Measurements from ENCODE around the gene TSPAN5. TPM values are rescaled to one million over a fixed set of nuclear protein-coding genes. Genes with fewer than 3 reads are reported as not detected.

TSPAN5 gene
- total RNA-seq, 1 donor from 2014 or later = 14.7 TPM

DNA sequence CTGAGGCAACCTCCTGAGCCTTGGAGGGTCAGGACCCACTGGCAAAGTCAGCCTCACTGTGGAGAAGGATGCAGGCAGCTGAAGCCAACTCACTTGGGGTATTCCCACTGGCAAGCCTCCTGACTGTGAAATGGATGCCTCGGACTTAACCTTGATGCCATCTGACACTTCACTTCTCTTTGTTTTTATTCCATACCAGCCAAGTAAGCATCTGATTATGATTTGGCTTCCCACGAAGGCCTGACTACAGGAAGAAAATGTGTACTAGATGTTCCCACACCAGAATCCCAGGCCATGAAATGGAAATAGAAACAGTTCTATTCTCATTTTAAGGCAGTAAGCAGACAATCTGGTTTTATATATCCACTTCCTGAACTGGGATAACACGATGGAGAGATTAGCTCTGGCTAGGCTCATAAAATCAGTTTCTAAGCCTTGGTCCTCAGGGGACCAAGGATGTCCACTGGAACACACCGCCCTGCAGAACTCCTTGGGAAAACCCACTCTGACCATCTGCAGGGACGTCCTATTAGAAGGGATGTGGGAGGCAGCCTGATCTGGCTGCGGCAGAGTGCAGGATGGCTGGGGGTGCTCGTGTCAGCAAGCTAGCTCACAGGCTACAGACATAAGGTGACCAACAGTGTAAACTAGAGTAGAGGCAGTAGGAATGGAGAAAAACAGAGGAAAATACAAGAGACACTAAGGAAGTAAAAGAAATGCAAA, 89.3 kb downstream of the TSPAN5 start:
- DNase-seq (ENCODE audit: low spot score in 2 of 2, unreplicated experiment in 2 of 2) = no peak
- peaks cover 21% of the 10 kb centered on the region for H3K4me1 Mint-ChIP-seq
- no peak overlapping the region for H3K4me3 Mint-ChIP-seq
- H3K27me3 Mint-ChIP-seq (ENCODE audit: low read depth) = no peaks in the 10 kb centered on the region
- H3K36me3 Mint-ChIP-seq = no peaks in the 10 kb centered on the region
- H3K9me3 Mint-ChIP-seq = no peaks in the 10 kb centered on the region
- TF ChIP-seq, protein P1, sequence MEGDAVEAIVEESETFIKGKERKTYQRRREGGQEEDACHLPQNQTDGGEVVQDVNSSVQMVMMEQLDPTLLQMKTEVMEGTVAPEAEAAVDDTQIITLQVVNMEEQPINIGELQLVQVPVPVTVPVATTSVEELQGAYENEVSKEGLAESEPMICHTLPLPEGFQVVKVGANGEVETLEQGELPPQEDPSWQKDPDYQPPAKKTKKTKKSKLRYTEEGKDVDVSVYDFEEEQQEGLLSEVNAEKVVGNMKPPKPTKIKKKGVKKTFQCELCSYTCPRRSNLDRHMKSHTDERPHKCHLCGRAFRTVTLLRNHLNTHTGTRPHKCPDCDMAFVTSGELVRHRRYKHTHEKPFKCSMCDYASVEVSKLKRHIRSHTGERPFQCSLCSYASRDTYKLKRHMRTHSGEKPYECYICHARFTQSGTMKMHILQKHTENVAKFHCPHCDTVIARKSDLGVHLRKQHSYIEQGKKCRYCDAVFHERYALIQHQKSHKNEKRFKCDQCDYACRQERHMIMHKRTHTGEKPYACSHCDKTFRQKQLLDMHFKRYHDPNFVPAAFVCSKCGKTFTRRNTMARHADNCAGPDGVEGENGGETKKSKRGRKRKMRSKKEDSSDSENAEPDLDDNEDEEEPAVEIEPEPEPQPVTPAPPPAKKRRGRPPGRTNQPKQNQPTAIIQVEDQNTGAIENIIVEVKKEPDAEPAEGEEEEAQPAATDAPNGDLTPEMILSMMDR (IDR thresholded peaks at IDR 0.05; ENCODE audit: unreplicated experiment) = no peak
- H3K27ac Mint-ChIP-seq = peak overlapping the region; percentile 80

- Mint-ChIP-seq H3K27me3 (ENCODE audit: low read depth) (no peaks in the 10 kb centered on the region), H3K27ac (no peak overlapping the region), H3K4me1 (peaks cover 21% of the 10 kb centered on the region), H3K9me3 (no peaks in the 10 kb centered on the region), H3K4me3 (no peak overlapping the region), H3K36me3 (no peaks in the 10 kb centered on the region)
- no peak for DNase-seq (ENCODE audit: low spot score in 2 of 2, unreplicated experiment in 2 of 2)
- TF ChIP-seq, protein P1 (IDR thresholded peaks at IDR 0.05; ENCODE audit: unreplicated experiment) = no peak
Measured at GRCh38 chr4:98567611-98568010, 90.8 kb downstream of the TSPAN5 start.

DNA sequence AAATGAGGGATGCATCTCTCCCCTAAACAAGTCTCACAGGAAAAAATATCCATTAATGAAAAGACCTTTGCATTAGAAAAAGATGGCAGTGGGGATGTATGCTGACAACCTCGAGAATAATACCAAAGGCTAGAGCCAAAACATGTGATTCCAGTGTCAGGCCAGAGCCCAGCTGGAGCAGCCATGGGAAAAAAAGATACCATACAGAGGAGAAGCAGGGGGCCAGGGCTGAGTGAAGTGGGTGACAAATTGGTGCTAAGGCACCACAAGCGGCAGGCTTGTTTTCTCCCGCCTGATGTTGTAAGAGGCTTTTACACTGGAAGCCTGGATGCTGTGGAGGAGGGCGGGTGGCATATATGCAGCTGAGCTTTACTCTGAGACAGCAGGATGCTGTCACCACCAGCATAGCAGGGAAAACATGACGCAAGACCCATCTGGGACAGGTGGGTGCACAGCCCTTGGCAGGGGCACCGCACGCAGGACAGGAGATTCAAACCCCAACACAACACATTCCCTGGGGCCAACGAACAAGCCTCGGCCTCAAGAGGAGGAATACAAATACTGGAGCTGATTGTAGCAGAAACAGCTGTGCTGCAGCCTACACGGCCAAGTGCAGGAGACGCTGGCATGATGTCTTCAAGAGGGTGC, 91.9 kb downstream of the TSPAN5 start:
- no peak for DNase-seq (ENCODE audit: low spot score in 2 of 2, unreplicated experiment in 2 of 2)
- TF ChIP-seq, protein P1 (IDR thresholded peaks at IDR 0.05; ENCODE audit: unreplicated experiment) = no peak
- H3K27me3 Mint-ChIP-seq (ENCODE audit: low read depth) = no peaks in the 10 kb centered on the region
- no peaks in the 10 kb centered on the region for H3K36me3 Mint-ChIP-seq
- peak overlapping the region; percentile 44 for H3K27ac Mint-ChIP-seq
- peaks cover 2% of the 10 kb centered on the region for H3K9me3 Mint-ChIP-seq
- no peak overlapping the region for H3K4me3 Mint-ChIP-seq
- peaks cover 21% of the 10 kb centered on the region for H3K4me1 Mint-ChIP-seq

DNA sequence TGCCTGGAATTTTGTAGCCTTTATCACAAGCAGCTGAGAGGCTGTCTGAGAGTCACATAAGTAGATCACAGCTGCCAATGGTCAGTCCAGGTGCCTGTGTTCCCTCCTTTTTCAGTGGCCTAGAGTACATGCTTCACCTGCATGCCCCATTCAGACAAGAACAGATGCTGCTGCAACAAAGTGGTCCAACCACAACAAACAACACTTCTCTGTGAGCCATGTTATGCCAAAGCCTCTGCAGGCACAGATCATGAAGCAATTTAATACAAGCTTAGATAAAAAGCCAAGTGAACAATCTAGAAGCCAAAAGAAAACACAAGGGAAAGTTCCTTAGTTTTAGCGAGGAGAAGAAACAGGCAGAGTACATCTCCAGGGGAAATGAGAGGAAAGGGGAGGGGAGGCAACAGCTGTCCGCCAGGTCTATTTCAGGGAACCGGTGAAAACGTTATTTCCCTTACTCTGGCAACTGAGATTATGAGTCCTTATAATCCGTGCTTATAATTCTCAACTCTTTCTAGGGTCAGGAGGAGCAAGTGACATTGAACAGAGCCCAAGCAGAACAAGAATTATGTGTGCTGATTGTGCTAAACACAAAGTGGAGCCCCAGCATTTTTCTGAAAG, 92.6 kb downstream of the TSPAN5 start:
- Mint-ChIP-seq H3K36me3 (no peaks in the 10 kb centered on the region), H3K27me3 (ENCODE audit: low read depth) (no peaks in the 10 kb centered on the region), H3K9me3 (peaks cover 4% of the 10 kb centered on the region), H3K4me3 (no peak overlapping the region), H3K4me1 (peaks cover 21% of the 10 kb centered on the region), H3K27ac (peak overlapping the region; percentile 2)
- TF ChIP-seq, protein P1 (IDR thresholded peaks at IDR 0.05; ENCODE audit: unreplicated experiment) = no peak
- no peak for DNase-seq (ENCODE audit: low spot score in 2 of 2, unreplicated experiment in 2 of 2)

- no peaks in the 10 kb centered on the region for H3K36me3 Mint-ChIP-seq
- TF ChIP-seq, protein P1 (IDR thresholded peaks at IDR 0.05; ENCODE audit: unreplicated experiment) = no peak
- H3K4me3 Mint-ChIP-seq = no peak overlapping the region
- DNase-seq (ENCODE audit: low spot score in 2 of 2, unreplicated experiment in 2 of 2) = no peak
- no peak overlapping the region for H3K27ac Mint-ChIP-seq
- H3K4me1 Mint-ChIP-seq = peaks cover 21% of the 10 kb centered on the region
- H3K9me3 Mint-ChIP-seq = peaks cover 4% of the 10 kb centered on the region
- no peaks in the 10 kb centered on the region for H3K27me3 Mint-ChIP-seq (ENCODE audit: low read depth)
Measured at GRCh38 chr4:98564852-98565251, 93.6 kb downstream of the TSPAN5 start.

Data from mesothelial cell of epicardium (in vitro differentiated cells).